A673 (cell line): ENCODE measurements around the gene CENPN. TPM values are rescaled to one million over a fixed set of nuclear protein-coding genes. Genes with fewer than 3 reads are reported as not detected.

Experiments used
- BruUV-seq: library from RNA; stranded (reverse); fragments of 400-500 nt; replicated peaks from 2 replicates; lab custom pipeline; 2021; lab: Mats Ljungman, UMichigan
- CTCF ChIA-PET: fragments of 300-600 bp; sonication (Branson Sonifier 250); formaldehyde crosslinking; loops from one replicate; lab custom pipeline; 2022; ENCODE audit warnings: antibody characterized with exemption; lab: Charles Lee
- POLR2A ChIA-PET: fragments of 300-600 bp; sonication (Branson Sonifier 250); formaldehyde crosslinking; loops from one replicate; lab custom pipeline; 2022; ENCODE audit warnings: antibody characterized with exemption; ENCODE audit not compliant: low non-redundant PET; lab: Charles Lee
- DNase-seq: peaks from one replicate; pipeline ENCODE4 v3.0.0-alpha.2; 2015; ENCODE audit warnings: low spot score
- H3K27ac ChIP-seq: fragments of 200-600 bp; sonication (generic); 2 replicates; pipeline ENCODE4 v1.5.1; 2016; ENCODE audit warnings: mixed run types, low read depth, mild to moderate bottlenecking, mixed read lengths, antibody characterized with exemption, low read length; ENCODE audit not compliant: poor library complexity, severe bottlenecking
- H3K27me3 ChIP-seq: fragments of 200-600 bp; sonication (generic); replicated peaks from 2 replicates; pipeline ENCODE4 v1.6.1; 2017; ENCODE audit warnings: mixed run types, low read depth, mild to moderate bottlenecking, mixed read lengths, antibody characterized with exemption, low read length; ENCODE audit not compliant: insufficient read depth, poor library complexity
- H3K36me3 ChIP-seq: fragments of 200-600 bp; sonication (generic); 2 replicates; pipeline ENCODE4 v1.6.1; 2016; ENCODE audit warnings: mixed run types, mild to moderate bottlenecking, mixed read lengths, antibody characterized with exemption, low read length; ENCODE audit not compliant: insufficient read depth, poor library complexity, severe bottlenecking
- H3K4me1 ChIP-seq: fragments of 200-600 bp; sonication (generic); 2 replicates; pipeline ENCODE4 v1.6.1; 2017; ENCODE audit warnings: mixed run types, mild to moderate bottlenecking, mixed read lengths, antibody characterized with exemption, low read length; ENCODE audit not compliant: insufficient read depth, poor library complexity, severe bottlenecking
- H3K4me3 ChIP-seq: fragments of 200-600 bp; sonication (generic); 2 replicates; pipeline ENCODE4 v1.5.1; 2016; ENCODE audit warnings: low read depth, mixed run types, mild to moderate bottlenecking, mixed read lengths, low read length; ENCODE audit not compliant: poor library complexity, severe bottlenecking
- H3K9me3 ChIP-seq: fragments of 200-600 bp; sonication (generic); 2 replicates; pipeline ENCODE4 v1.6.1; 2016; ENCODE audit warnings: mixed run types, low read depth, mild to moderate bottlenecking, mixed read lengths, antibody characterized with exemption, low read length; ENCODE audit not compliant: poor library complexity, severe bottlenecking
- EZH2 ChIP-seq: fragments of 200-600 bp; sonication (generic); IDR thresholded peaks from 2 replicates; pipeline ENCODE4 v1.6.1; 2017; ENCODE audit warnings: borderline replicate concordance, low read depth, mild to moderate bottlenecking, mixed read lengths, antibody characterized with exemption, low read length; ENCODE audit not compliant: poor library complexity, severe bottlenecking
- intact Hi-C: fragments of 100-400 bp; cut with micrococcal nuclease; formaldehyde crosslinking; loops from one replicate; pipeline ENCODE4 v1.10.0; 2022; ENCODE audit not compliant: unreplicated experiment
- total RNA-seq: library from RNA; stranded (reverse); gene quantifications from 2 replicates; pipeline ENCODE4 v1.2.3, GENCODE V29; 2021
- TF ChIP-seq, protein P1 (sequence below): fragments of 300-800, 200-600 bp; sonication (generic); conservative IDR thresholded peaks from 2 replicates; pipeline ENCODE4 v1.5.1; 2017; ENCODE audit warnings: low read depth, mild to moderate bottlenecking, antibody characterized with exemption, low read length, moderate library complexity, mixed read lengths

The CENPN gene
- total RNA-seq, 1 experiment from 2014 or later: 109 TPM

GRCh38 chr16:80981103-80981502 lies 25.9 kb upstream of the CENPN start:
- BruUV-seq: no TSS peak
- Histone ChIP-seq H3K36me3 (peaks cover 9% of the 10 kb centered on the region), H3K27me3 (no peaks in the 10 kb centered on the region), H3K27ac (no peak overlapping the region), H3K4me3 (no peak overlapping the region), H3K4me1 (no peaks in the 10 kb centered on the region), H3K9me3 (no peaks in the 10 kb centered on the region)
- CTCF ChIA-PET: no interaction called here
- DNase-seq: no peak
- no peak for TF ChIP-seq EZH2
- TF ChIP-seq, protein P1, sequence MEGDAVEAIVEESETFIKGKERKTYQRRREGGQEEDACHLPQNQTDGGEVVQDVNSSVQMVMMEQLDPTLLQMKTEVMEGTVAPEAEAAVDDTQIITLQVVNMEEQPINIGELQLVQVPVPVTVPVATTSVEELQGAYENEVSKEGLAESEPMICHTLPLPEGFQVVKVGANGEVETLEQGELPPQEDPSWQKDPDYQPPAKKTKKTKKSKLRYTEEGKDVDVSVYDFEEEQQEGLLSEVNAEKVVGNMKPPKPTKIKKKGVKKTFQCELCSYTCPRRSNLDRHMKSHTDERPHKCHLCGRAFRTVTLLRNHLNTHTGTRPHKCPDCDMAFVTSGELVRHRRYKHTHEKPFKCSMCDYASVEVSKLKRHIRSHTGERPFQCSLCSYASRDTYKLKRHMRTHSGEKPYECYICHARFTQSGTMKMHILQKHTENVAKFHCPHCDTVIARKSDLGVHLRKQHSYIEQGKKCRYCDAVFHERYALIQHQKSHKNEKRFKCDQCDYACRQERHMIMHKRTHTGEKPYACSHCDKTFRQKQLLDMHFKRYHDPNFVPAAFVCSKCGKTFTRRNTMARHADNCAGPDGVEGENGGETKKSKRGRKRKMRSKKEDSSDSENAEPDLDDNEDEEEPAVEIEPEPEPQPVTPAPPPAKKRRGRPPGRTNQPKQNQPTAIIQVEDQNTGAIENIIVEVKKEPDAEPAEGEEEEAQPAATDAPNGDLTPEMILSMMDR: no peak
- intact Hi-C loops: no loop called here
- POLR2A ChIA-PET: no interaction called here

GRCh38 chr16:80982646-80983045 lies 24.4 kb upstream of the CENPN start:
- DNase-seq: no peak
- POLR2A ChIA-PET: no interaction called here
- no peak overlapping the region for H3K4me3 ChIP-seq
- no peaks in the 10 kb centered on the region for H3K9me3 ChIP-seq
- CTCF ChIA-PET: no interaction called here
- BruUV-seq: no TSS peak
- intact Hi-C loops: no loop called here
- H3K4me1 ChIP-seq: peaks cover 5% of the 10 kb centered on the region
- no peak for TF ChIP-seq EZH2
- TF ChIP-seq, protein P1: no peak
- H3K36me3 ChIP-seq: peaks cover 9% of the 10 kb centered on the region
- no peak overlapping the region for H3K27ac ChIP-seq
- H3K27me3 ChIP-seq: no peaks in the 10 kb centered on the region

DNA sequence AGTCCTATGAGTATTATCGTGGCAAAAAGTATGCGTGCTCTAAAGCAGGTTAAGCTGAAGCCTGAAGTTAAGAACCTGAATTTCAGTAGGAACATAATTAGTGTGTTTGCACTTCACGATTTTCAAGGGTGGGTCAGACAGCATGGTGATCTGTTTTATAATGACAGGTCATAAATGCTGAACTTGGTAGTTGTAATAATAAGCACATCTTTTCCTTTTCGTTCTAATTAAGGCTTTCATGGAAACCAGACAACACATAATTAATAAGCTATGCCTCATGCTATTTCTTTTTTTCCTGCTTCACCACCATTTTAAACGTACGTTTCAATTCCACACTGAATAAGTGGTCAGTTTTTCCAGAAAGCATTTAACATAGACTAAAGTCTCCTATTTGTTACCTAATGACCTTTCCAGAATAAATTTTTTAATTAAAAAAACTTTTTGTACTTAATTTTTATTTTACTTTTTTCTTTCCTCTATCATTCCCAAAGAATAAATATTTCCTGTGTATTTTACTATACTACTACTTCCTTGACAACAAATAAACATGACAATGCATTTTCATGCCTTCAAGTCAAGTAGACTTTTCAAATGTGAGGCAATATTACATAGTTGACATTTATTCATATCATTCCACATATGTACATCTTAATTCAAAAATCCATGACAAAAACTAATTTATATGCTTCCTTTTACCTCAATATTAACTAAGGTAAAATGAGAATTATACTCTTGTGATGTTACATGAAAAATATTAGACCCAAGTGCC lies 22.7 kb upstream of the CENPN start:
- no peaks in the 10 kb centered on the region for H3K27me3 ChIP-seq
- no peak for TF ChIP-seq EZH2
- TF ChIP-seq, protein P1: no peak
- peaks cover 9% of the 10 kb centered on the region for H3K36me3 ChIP-seq
- H3K9me3 ChIP-seq: no peaks in the 10 kb centered on the region
- H3K4me1 ChIP-seq: peaks cover 5% of the 10 kb centered on the region
- ChIA-PET POLR2A (interaction anchor here (0.6 kb wide), 1 partner anchor 10 kb away, joined by 4 read pairs; no protein-coding TSS in a partner anchor), CTCF (no interaction called here)
- H3K4me3 ChIP-seq: no peak overlapping the region
- H3K27ac ChIP-seq: no peak overlapping the region
- intact Hi-C loops: no loop called here
- no peak for DNase-seq
- no TSS peak for BruUV-seq
